Measurements from ENCODE around the gene CPSF7. TPM values are rescaled to one million over a fixed set of nuclear protein-coding genes. Genes with fewer than 3 reads are reported as not detected.

Gene CPSF7
- total RNA-seq (2022; extraction: Qiagen RNA extraction; ENCODE audit: low read depth): 70.5 to 77.6 TPM (median 70.8 TPM) in 5 replicates

GRCh38 chr11:61429691-61430582 lies at the start of gene CPSF7, which contains the start of gene SDHAF2:
TSS of gene CPSF7 (minus strand) at chr11:61429975. CDS start at chr11:61429235, 740 bp downstream.
TSS of gene SDHAF2 (plus strand) at chr11:61430124. CDS start at chr11:61430147, 23 bp downstream.

DNA sequence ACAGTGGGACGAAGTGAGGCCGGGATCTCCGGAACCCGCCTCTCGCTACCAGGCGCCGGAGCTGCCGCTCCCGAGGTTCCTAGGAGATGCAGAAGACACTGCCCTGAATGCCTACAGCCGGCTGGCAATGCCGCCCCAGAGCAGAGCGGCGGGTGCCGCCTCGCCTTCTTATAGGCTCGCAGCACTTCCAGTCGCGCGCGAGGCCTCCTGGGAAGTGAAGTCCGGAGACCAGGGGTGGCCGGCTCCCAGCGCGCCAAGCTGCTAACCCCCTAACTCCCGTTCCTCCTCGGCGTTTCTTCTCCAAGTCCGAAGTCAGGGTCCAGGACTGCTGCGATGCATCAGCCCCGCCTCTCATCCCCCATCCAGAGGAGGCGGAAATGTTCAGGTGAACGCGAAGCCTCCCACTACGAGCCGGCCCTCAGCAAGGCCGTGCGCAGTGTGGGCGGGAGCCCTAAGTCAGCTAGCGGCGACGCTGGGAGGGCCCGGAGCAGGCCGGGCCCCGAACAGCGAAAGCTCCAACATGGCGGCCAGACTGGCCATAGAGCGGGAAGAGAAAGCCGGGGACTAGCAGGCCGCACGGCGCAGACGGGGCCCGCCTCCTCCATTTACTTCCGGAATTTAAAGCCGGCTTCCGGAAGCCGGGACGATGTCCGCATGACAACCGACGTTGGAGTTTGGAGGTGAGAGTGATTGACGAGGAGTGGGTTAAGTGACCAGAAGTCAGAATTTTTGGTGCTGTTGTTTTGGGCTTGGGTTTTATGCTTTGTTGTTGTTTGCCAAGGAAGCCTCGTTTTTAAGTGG lies 67.8 kb downstream of the CPSF7 start, which contains the start of the genes CYB561A3 and TMEM138:
CYB561A3 (minus strand) TSS at position 142 of the 801 bp plus-strand sequence. CDS start 5,169 bp downstream, outside the sequence.
TMEM138 (plus strand) TSS at position 634 of the 801 bp plus-strand sequence. CDS start 2,017 bp downstream, outside the sequence.

Other genes starting within 250 kb of the CPSF7 start
- not detected in 5 replicates for gene PGA3, start 226.5 kb downstream of the CPSF7 start, total RNA-seq (2022; extraction: Qiagen RNA extraction; ENCODE audit: low read depth)
- gene PGA4, start 207.6 kb downstream of the CPSF7 start, total RNA-seq (2022; extraction: Qiagen RNA extraction; ENCODE audit: low read depth): not detected in 5 replicates
- gene PGA5, start 188.8 kb downstream of the CPSF7 start, total RNA-seq (2022; extraction: Qiagen RNA extraction; ENCODE audit: low read depth): not detected in 5 replicates
- gene VWCE, start 134.7 kb downstream of the CPSF7 start, total RNA-seq (2022; extraction: Qiagen RNA extraction; ENCODE audit: low read depth): 0.55 to 0.91 TPM (median 0.64 TPM) in 5 replicates
- gene DDB1, start 96.9 kb downstream of the CPSF7 start, total RNA-seq (2022; extraction: Qiagen RNA extraction; ENCODE audit: low read depth): 164 to 177 TPM (median 170 TPM) in 5 replicates
- 42.7 to 75.6 TPM (median 69.4 TPM) in 5 replicates for gene TKFC, start 96.7 kb downstream of the CPSF7 start, total RNA-seq (2022; extraction: Qiagen RNA extraction; ENCODE audit: low read depth)
- 36.8 to 47.2 TPM (median 44.5 TPM) in 5 replicates for gene CYB561A3, start 68.1 kb downstream of the CPSF7 start, total RNA-seq (2022; extraction: Qiagen RNA extraction; ENCODE audit: low read depth)
- gene TMEM138, start 67.6 kb downstream of the CPSF7 start, total RNA-seq (2022; extraction: Qiagen RNA extraction; ENCODE audit: low read depth): 94.4 to 122 TPM (median 113 TPM) in 5 replicates
- gene TMEM216, start 37.4 kb downstream of the CPSF7 start, total RNA-seq (2022; extraction: Qiagen RNA extraction; ENCODE audit: low read depth): 16.0 to 19.4 TPM (median 17.9 TPM) in 5 replicates
- 32.1 to 50.3 TPM (median 46.1 TPM) in 5 replicates for gene SDHAF2, start 149 bp upstream of the CPSF7 start, total RNA-seq (2022; extraction: Qiagen RNA extraction; ENCODE audit: low read depth)
- gene LRRC10B, start 78.8 kb upstream of the CPSF7 start, total RNA-seq (2022; extraction: Qiagen RNA extraction; ENCODE audit: low read depth): 0.08 to 0.20 TPM (median 0.16 TPM) in 5 replicates
- gene SYT7, start 151.1 kb upstream of the CPSF7 start, total RNA-seq (2022; extraction: Qiagen RNA extraction; ENCODE audit: low read depth): 0.69 to 1.1 TPM (median 1.1 TPM) in 5 replicates

All from A549 treated with CpdA at 1 μM for 4 hours (cell line).